G401.6 (cell line): ENCODE data around the gene GNGT1.
"Not testable (repeated sequence)": the region's sequence is repeated elsewhere in the genome, so short reads cannot be mapped to it uniquely, and the experiment has no call there.

Source experiments
- FAIRE-seq: peaks from 2 replicates; lab custom pipeline; 2012; peaks lifted over from hg19 to GRCh38; lab: Jason Lieb, UNC

GNGT1 gene

GRCh38 chr7:93910076-93910994, 4.0 kb downstream of the GNGT1 start:
- no peak for FAIRE-seq

DNA sequence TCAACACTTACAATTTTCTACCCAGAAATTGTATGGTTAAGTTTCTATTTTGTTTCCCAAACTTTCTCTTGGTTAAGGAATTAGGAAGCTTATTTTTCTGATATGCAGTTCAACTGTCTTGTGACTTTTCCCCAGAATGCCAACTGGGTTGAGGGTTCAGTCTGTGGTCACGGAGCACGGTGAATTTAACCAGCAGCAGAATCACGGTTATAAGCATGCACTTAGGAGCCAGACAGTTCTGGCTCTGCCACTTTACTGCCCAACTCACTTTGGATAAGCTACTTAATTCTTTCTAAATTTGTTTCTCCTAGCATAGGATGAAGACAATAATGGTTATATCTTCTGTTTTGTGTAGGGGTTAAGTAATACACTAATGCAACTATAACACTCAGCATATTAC, 4.9 kb downstream of the GNGT1 start:
- FAIRE-seq, result not testable (repeated sequence)

GRCh38 chr7:93911661-93912060, 5.3 kb downstream of the GNGT1 start:
- FAIRE-seq, result not testable (repeated sequence)

DNA sequence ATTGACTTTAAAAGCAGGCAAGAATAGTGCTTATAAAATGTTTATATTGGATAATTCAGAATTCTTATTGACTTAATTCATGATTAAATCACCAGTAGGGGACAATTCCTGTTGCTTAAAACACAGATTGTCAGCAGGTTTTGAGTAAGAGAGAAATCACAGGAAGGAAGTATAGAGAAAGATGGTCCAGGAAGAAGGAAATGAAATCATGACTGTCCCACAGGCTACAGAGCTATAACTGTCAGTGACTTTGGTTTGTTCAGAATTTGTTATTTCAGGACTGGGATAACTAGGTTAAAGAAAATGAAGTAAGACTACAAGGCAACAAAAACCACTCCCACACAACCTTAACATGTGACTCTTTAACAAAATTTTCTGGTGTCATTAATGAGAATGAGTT, 6.8 kb downstream of the GNGT1 start:
- no peak for FAIRE-seq

DNA sequence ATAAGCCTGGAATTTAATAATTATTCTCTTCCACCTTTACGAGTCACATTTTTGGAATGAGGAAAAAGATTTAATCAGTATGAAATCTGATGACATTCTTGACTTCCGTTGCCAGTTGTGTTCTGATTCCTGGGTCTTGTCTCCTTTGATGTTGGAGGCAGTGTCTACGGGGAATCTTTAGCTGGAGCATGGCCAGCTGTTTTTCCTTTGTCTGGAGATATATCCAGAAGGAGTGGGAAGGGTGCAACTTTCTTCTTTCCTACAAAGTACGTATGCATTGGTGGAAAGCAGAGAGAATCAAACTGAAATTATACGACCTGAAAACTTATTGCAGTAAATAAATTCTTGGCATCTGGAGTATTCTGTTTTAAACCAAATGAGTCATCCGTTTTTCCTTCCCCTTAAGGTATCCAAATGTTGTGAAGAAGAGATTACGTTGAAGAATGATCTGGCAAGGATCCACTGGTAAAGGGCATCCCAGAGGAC, 8.3 kb downstream of the GNGT1 start:
- no peak for FAIRE-seq

GRCh38 chr7:93915206-93915842, 9.0 kb downstream of the GNGT1 start:
- FAIRE-seq, result not testable (repeated sequence)

GRCh38 chr7:93915888-93916287, 9.5 kb downstream of the GNGT1 start:
- FAIRE-seq, result not testable (repeated sequence)

- not testable (repeated sequence) for FAIRE-seq
These were observed 9.9 kb downstream of the GNGT1 start for GRCh38 chr7:93916315-93916714.

- FAIRE-seq, result no peak
These were observed 14.3 kb downstream of the GNGT1 start for GRCh38 chr7:93920496-93921182.

DNA sequence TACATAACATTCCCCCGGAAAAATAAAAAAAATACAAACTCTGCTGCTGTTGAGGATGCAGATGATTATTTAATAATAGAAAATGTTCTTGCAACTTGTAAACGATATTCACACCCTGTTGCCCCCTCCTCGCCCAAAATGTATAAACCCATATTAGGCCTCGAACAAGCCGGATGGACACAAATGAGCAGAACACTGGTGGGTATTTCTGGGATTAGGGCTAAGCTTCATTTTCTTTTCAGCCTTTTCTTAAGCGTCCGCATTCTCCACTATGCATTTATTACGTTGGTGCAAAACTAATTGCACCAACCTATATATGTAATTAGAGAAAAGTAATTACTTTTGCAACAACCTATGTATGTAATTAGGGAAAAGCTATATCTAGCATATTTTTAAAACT, 14.8 kb downstream of the GNGT1 start:
- FAIRE-seq, result no peak

DNA sequence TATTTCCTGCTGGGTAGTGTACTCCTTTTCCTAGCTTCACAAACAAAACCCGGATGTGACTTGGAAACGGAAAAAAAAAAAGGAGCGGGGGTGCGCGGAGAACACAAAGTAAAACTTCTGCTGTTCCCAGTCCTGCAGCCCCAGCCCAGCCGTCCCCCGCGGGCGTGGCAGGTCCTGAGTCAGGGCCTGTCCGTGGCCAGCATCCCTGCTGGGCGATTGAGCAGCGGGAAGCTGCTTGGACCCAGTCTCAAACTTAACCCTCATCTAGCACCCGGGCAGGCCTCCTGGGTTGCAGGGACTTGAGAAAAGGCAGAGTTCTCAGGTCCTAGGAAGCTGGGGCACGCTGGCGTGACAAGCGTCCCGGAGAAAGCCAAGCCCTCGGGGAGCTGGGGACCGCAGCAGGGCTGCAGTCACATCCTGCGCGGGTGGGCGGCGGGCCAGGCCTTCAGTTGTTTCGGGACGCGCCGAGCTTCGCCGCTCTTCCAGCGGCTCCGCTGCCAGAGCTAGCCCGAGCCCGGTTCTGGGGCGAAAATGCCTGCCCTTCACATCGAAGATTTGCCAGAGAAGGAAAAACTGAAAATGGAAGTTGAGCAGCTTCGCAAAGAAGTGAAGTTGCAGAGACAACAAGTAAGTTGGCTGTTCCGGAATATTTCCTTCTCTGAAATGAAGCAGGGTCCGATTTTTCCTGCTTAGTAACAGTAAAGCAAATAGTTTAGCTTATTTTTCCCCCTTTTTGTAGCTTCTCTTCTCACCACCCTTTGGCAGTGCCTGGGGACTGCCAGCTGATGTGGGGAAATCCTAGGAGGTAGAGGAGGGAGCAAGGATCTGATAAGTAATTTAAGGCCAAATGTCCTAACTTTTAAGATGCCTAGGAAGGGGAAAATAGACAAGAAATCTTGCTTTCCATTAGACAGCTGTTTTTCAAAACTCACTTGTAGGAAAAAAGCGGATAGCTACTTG, 15.5 kb downstream of the GNGT1 start, which contains the start of gene GNG11:
Gene GNG11, plus strand, starts transcription at position 129 of the 960 bp plus-strand sequence. Its CDS starts 403 bp downstream, at position 532.
- no peak for FAIRE-seq

GRCh38 chr7:93923296-93923695, 16.9 kb downstream of the GNGT1 start:
- no peak for FAIRE-seq

- no peak for FAIRE-seq
These were observed 17.6 kb downstream of the GNGT1 start for GRCh38 chr7:93923942-93924341.

GRCh38 chr7:93926800-93927199, 20.4 kb downstream of the GNGT1 start:
- FAIRE-seq, result no peak

DNA sequence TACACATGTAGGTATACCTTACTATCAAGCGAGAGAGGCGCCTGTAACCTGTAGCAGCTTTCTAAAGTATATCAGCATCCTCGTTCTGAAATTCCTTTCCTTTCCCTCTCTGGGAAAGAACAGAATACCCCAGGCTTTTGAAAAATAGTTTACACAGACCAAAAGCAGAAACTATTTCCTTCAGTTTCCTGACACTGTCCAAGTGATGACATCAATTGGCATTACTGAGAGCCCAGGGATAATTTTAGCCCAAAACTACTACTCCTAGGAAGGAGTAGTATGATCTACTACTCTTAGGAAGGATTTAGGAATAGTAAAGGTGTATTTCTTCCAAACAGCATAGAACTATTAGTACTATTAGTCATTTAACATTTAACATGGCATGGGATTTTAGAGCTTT, 21.2 kb downstream of the GNGT1 start:
- no peak for FAIRE-seq

DNA sequence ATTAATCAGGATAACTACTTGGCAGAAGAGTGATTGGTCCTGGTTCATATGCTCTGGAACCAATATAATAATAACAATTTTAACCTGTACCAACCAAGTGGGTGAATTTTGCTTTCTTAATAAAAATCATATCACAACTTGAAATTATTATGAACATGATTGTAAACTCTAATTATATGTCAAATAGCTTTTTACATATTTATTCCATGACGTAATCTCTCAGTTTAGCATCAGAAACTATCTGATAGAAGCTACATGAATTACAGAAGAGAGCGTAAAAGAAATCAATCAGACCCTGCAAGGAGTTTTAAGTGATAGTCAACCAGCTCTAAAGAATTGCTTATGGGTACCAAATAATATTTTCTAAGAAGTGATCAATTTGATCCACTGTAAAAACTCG, 25.3 kb downstream of the GNGT1 start:
- no peak for FAIRE-seq

- FAIRE-seq, result no peak
These were observed 26.8 kb downstream of the GNGT1 start for GRCh38 chr7:93933156-93933555.

GRCh38 chr7:93935102-93935501, 28.7 kb downstream of the GNGT1 start:
- no peak for FAIRE-seq

- no peak for FAIRE-seq
These were observed 31.5 kb downstream of the GNGT1 start for GRCh38 chr7:93937818-93938217.

- FAIRE-seq, result no peak
These were observed 31.9 kb downstream of the GNGT1 start for GRCh38 chr7:93938293-93938692.

- no peak for FAIRE-seq
These were observed 35.6 kb downstream of the GNGT1 start for GRCh38 chr7:93941945-93942344.
